ENCODE measurements around the gene CLBA1. TPM values are rescaled to one million over a fixed set of nuclear protein-coding genes. Genes with fewer than 3 reads are reported as not detected.

CLBA1 gene
- polyA plus RNA-seq, 1 of the 3 experiments (the other 2 are of a cell fraction) = 18.5 TPM

GRCh38 chr14:104938436-104938835 lies 47.2 kb upstream of the CLBA1 start (continued):
- no peak for TF ChIP-seq GATA2 (CRISPR knock-in tag; IDR thresholded peaks at IDR 0.05)

DNA sequence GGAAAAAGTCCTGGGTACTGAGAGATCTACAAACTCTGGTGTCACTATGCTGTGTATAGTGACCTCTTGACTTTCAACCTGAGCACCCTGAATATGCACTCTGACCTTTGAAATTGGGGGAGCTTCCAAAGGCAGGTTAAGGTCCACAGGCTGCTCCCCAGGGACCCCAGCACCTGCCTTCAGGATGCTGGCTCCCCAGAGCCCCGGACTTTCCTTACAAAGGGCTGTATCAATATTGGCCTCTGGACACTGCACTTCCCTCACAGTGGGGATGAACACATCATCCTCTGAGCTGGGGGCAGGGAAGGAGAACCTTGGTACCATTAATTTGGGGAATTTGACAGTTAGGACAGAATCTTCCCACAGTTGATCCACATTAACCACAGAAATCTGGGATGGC lies 46.6 kb upstream of the CLBA1 start:
- Histone ChIP-seq H3K4me3 (ENCODE audit: low read depth in 2 of 2, low read length in 1 of 2) (no peak overlapping the region), H3K9ac (no peak overlapping the region), H3K27me3 (ENCODE audit: insufficient read depth) (no peaks in the 10 kb centered on the region), H3K4me2 (no peak overlapping the region), H4K20me1 (ENCODE audit: insufficient read depth) (no peaks in the 10 kb centered on the region), H3K79me2 (ENCODE audit: insufficient read depth) (no peaks in the 10 kb centered on the region), H3K36me3 (replicated peaks in 1 of 2; ENCODE audit: control insufficient read depth in 1 of 2, insufficient read depth in 2 of 2, low read length in 1 of 2) (peaks cover 7 to 24% of the 10 kb centered on the region in 2 experiments), H2AFZ (ENCODE audit: low read depth) (no peak overlapping the region), H3K27ac (ENCODE audit: low read depth in 2 of 2, low read length in 1 of 2) (no peak overlapping the region), H3K4me1 (ENCODE audit: control insufficient read depth in 1 of 2, insufficient read depth in 2 of 2, low read depth in 1 of 2, low read length in 1 of 2) (peaks cover 0 to 5% of the 10 kb centered on the region in 2 experiments; a peak in 1 of 4 replicates), H3F3A (replicated peaks; ENCODE audit: insufficient read depth) (peaks cover 3% of the 10 kb centered on the region), H3K9me2 (no peaks in the 10 kb centered on the region), H3K9me3 (no peaks in the 10 kb centered on the region)
- TF ChIP-seq TEAD4 (IDR thresholded peaks at IDR 0.05; ENCODE audit: borderline replicate concordance, insufficient read depth) (no peak), ELF1 (IDR thresholded peaks at IDR 0.05) (no peak), NFIC (IDR thresholded peaks at IDR 0.05; ENCODE audit: borderline replicate concordance) (no peak), GABPA (IDR thresholded peaks at IDR 0.05; ENCODE audit: low read depth) (no peak), SMC3 (IDR thresholded peaks at IDR 0.05; ENCODE audit: low read depth, low read length) (no peak), POLR2AphosphoS5 (IDR thresholded peaks at IDR 0.05; ENCODE audit: low read depth, low read length) (no peak), CHD2 (IDR thresholded peaks at IDR 0.05; ENCODE audit: low read length, partially characterized antibody) (no peak), NRF1 (IDR thresholded peaks at IDR 0.05; ENCODE audit: low read depth, low read length) (no peak), TAF1 (IDR thresholded peaks at IDR 0.05; ENCODE audit: borderline replicate concordance, low read depth, low read length) (no peak)
- TF ChIP-seq, protein P1, sequence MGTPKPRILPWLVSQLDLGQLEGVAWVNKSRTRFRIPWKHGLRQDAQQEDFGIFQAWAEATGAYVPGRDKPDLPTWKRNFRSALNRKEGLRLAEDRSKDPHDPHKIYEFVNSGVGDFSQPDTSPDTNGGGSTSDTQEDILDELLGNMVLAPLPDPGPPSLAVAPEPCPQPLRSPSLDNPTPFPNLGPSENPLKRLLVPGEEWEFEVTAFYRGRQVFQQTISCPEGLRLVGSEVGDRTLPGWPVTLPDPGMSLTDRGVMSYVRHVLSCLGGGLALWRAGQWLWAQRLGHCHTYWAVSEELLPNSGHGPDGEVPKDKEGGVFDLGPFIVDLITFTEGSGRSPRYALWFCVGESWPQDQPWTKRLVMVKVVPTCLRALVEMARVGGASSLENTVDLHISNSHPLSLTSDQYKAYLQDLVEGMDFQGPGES (IDR thresholded peaks at IDR 0.05; ENCODE audit: low read depth, low read length) = no peak
- DNase-seq = no peak
- WGBS (ENCODE audit: low lambda C conversion rate) = 20% methylated on average over 1 of the region's 1 CpG
- POLR2A ChIA-PET = no interaction called here
- CTCF ChIA-PET = interaction anchor here (1.5 to 2.4 kb wide), 2 partner anchors 38 to 107 kb away, joined by 3 to 12 read pairs; no protein-coding TSS in a partner anchor

DNA sequence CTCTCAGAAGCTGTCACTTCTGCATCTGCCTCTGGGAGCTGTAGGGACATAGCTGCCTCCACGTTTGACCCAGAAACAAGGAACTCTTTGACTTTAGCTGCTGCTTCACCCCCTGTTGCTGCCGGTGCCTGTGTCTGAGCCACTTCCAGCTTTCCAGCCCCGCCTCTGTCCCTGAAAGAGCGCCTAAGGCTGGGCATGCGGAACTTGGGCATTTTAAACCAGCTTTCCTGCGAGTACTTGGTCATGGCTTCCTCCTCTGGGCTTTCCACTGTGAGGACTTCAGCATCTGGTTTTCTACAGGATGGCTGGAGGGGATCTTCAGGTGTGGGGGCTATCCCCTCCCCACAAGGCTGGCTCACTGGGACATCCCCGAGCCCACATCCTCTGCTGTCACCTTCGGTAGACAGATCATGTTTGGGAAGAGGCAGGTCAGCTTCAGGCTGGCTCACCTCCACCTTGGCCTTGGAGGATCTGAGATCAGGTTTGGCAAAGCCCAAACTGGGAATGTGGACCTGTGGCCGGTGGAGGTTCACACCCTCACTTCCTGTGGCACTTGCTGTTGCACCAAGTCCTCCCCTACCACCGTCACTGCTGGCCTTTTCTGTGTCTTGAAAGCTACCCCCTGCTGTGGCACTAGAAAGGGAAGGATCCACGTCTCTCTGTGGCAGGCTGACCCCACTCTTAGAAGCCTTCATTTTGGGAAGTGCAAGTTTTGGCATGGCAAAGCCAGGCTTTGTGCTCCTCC lies 45.8 kb upstream of the CLBA1 start:
- H4K20me1 ChIP-seq (ENCODE audit: insufficient read depth) = no peaks in the 10 kb centered on the region
- H3K9me2 ChIP-seq = no peaks in the 10 kb centered on the region
- no peak overlapping the region for H3K27ac ChIP-seq (ENCODE audit: low read depth in 2 of 2, low read length in 1 of 2)
- no peaks in the 10 kb centered on the region for H3K9me3 ChIP-seq
- H3K4me3 ChIP-seq (ENCODE audit: low read depth in 2 of 2, low read length in 1 of 2) = no peak overlapping the region
- H3K4me1 ChIP-seq (ENCODE audit: control insufficient read depth in 1 of 2, insufficient read depth in 2 of 2, low read depth in 1 of 2, low read length in 1 of 2) = no peaks in the 10 kb centered on the region
- H3K27me3 ChIP-seq (ENCODE audit: insufficient read depth) = no peaks in the 10 kb centered on the region
- no peaks in the 10 kb centered on the region for H3K79me2 ChIP-seq (ENCODE audit: insufficient read depth)
- no peak for DNase-seq
- peaks cover 7 to 24% of the 10 kb centered on the region in 2 experiments for H3K36me3 ChIP-seq (replicated peaks in 1 of 2; ENCODE audit: control insufficient read depth in 1 of 2, insufficient read depth in 2 of 2, low read length in 1 of 2)
- H3K4me2 ChIP-seq = no peak overlapping the region
- no peak overlapping the region for H2AFZ ChIP-seq (ENCODE audit: low read depth)
- 74% methylated on average over 9 of the region's 11 CpGs for WGBS (ENCODE audit: low lambda C conversion rate)
- H3F3A ChIP-seq (replicated peaks; ENCODE audit: insufficient read depth) = peaks cover 3% of the 10 kb centered on the region
- ChIA-PET POLR2A (no interaction called here), CTCF (interaction anchor here (1.5 to 2.4 kb wide), 4 partner anchors 24 to 106 kb away, joined by 3 to 12 read pairs (median 6); no protein-coding TSS in a partner anchor)
- no peak for TF ChIP-seq NFIC (IDR thresholded peaks at IDR 0.05; ENCODE audit: borderline replicate concordance)
- TF ChIP-seq, protein P2, sequence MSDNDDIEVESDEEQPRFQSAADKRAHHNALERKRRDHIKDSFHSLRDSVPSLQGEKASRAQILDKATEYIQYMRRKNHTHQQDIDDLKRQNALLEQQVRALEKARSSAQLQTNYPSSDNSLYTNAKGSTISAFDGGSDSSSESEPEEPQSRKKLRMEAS (IDR thresholded peaks at IDR 0.05; ENCODE audit: low read depth) = no peak
- TF ChIP-seq CHD2 (IDR thresholded peaks at IDR 0.05; ENCODE audit: low read length, partially characterized antibody) = no peak
- TF ChIP-seq MXI1 (IDR thresholded peaks at IDR 0.05; ENCODE audit: low read depth, low read length) = no peak
- no peak for TF ChIP-seq FOXM1 (IDR thresholded peaks at IDR 0.05; ENCODE audit: low read depth)
- TF ChIP-seq FOSL2 (IDR thresholded peaks at IDR 0.05; ENCODE audit: borderline replicate concordance, low read depth) = no peak
- TF ChIP-seq TEAD4 (IDR thresholded peaks at IDR 0.05; ENCODE audit: borderline replicate concordance, insufficient read depth) = no peak
- TF ChIP-seq EZH2phosphoT487 (IDR thresholded peaks at IDR 0.05; ENCODE audit: borderline replicate concordance, low read depth) = no peak
- no peak for TF ChIP-seq ELF1 (IDR thresholded peaks at IDR 0.05)
- TF ChIP-seq RXRA (IDR thresholded peaks at IDR 0.05; ENCODE audit: borderline replicate concordance, low read depth) = no peak
- no peak overlapping the region for H3K9ac ChIP-seq
